Testis (tissue), 2 donors: ENCODE data around the gene C19orf53.

Source experiments
- POLR2A ChIP-seq: fragments of 450-650 bp; IDR thresholded peaks from one replicate; pipeline ENCODE4 v1.6.1; 2017; ENCODE audit warnings: antibody characterized with exemption, mild to moderate bottlenecking, moderate library complexity
- TF ChIP-seq, protein P1 (sequence below), 3 experiments: fragments of 450-650 bp in 2 of 3; fragments of 200-600 bp in 1 of 3; sonication (generic) in 1 of 3; IDR thresholded peaks; one replicate each; pipeline ENCODE4 v1.5.1; 2016 to 2019; ENCODE audit warnings: antibody characterized with exemption in 3 of 3, mild to moderate bottlenecking in 2 of 3, moderate library complexity in 1 of 3

DNA sequence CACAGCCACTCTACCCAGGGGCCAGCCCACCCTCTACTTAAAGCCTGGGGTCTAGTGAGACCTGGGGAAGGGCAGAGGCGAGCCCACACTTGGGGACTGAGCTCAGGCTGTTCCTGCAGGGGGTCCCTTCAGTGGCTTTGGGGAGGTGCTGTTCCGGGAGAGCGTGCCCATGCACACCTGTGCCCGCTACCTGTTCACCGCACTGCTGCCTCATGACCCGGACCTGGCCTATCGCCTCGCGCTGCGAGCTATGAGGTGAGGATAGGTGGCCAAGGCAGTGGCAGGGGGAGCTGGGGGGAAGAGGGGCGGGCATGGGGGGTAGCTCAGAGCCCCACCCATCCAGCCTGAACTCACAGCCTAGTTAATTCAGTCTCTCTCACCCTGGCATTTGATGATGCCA is 45.0 kb downstream of the C19orf53 start:
- no peak for TF ChIP-seq POLR2A
- TF ChIP-seq, protein P1, sequence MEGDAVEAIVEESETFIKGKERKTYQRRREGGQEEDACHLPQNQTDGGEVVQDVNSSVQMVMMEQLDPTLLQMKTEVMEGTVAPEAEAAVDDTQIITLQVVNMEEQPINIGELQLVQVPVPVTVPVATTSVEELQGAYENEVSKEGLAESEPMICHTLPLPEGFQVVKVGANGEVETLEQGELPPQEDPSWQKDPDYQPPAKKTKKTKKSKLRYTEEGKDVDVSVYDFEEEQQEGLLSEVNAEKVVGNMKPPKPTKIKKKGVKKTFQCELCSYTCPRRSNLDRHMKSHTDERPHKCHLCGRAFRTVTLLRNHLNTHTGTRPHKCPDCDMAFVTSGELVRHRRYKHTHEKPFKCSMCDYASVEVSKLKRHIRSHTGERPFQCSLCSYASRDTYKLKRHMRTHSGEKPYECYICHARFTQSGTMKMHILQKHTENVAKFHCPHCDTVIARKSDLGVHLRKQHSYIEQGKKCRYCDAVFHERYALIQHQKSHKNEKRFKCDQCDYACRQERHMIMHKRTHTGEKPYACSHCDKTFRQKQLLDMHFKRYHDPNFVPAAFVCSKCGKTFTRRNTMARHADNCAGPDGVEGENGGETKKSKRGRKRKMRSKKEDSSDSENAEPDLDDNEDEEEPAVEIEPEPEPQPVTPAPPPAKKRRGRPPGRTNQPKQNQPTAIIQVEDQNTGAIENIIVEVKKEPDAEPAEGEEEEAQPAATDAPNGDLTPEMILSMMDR (IDR thresholded peaks at IDR 0.05), result no peak
